GM12801 (cell line): ENCODE data around the gene SLC41A3.

ENCODE experiments used
- CTCF ChIP-seq: IDR thresholded peaks from one replicate; pipeline ENCODE4 v1.5.1; 2011; ENCODE audit warnings: control low read depth; ENCODE audit not compliant: insufficient read length; ENCODE audit errors: extremely low read depth

SLC41A3 gene

GRCh38 chr3:126103121-126104027 is 19.4 kb upstream of the SLC41A3 start:
- no peak for TF ChIP-seq CTCF

- no peak for TF ChIP-seq CTCF
Observed at GRCh38 chr3:126102530-126102951, 18.6 kb upstream of the SLC41A3 start.

- TF ChIP-seq CTCF = no peak
Observed at GRCh38 chr3:126102011-126102410, 18.1 kb upstream of the SLC41A3 start.

GRCh38 chr3:126101521-126101982 is 17.6 kb upstream of the SLC41A3 start:
- TF ChIP-seq CTCF = no peak

- no peak for TF ChIP-seq CTCF
Observed at GRCh38 chr3:126100634-126101301, 16.8 kb upstream of the SLC41A3 start.

GRCh38 chr3:126100269-126100633 is 16.3 kb upstream of the SLC41A3 start:
- no peak for TF ChIP-seq CTCF

- no peak for TF ChIP-seq CTCF
Observed at GRCh38 chr3:126098391-126098858, 14.5 kb upstream of the SLC41A3 start.
